GM21786 (cell line): Measurements from ENCODE around the gene ZBED6.

ENCODE experiments used
- ATAC-seq: cut with Tn5 transposase; IDR thresholded peaks from one replicate; pipeline ENCODE4 v1.9.1; 2021; ENCODE audit not compliant: unreplicated experiment

Gene ZBED6

GRCh38 chr1:203839081-203839480, 43.7 kb downstream of the ZBED6 start:
- ATAC-seq: no peak

- ATAC-seq: no peak
These were observed 44.9 kb downstream of the ZBED6 start for GRCh38 chr1:203840208-203840808.

GRCh38 chr1:203842559-203842876, 47.1 kb downstream of the ZBED6 start:
- ATAC-seq: no peak

GRCh38 chr1:203843435-203843834, 48.0 kb downstream of the ZBED6 start:
- ATAC-seq: no peak
